Measurements from ENCODE around the gene HS6ST3.

Gene HS6ST3

DNA sequence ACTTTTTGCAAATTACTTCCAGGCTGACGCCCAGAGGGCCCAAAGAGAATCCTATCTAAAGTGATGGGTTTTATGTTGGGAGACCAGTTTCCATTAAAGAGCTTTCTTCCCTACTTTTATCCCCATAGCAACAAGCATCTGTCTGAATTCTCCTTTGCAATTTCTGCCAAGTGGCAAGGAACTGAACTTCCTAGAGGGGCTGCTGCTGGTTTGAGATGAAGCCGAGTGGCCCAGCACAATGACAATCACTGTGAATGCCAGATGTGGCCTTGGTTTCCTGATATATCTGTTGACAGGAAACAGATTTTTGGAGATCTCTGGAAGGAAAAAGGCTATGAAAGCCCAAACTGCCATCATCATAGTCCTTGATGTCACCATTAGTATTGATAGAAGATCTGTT, 705.8 kb downstream of the HS6ST3 start:
- DNase-seq (ENCODE audit: low read depth), result no peak
- TF ChIP-seq, protein P1, sequence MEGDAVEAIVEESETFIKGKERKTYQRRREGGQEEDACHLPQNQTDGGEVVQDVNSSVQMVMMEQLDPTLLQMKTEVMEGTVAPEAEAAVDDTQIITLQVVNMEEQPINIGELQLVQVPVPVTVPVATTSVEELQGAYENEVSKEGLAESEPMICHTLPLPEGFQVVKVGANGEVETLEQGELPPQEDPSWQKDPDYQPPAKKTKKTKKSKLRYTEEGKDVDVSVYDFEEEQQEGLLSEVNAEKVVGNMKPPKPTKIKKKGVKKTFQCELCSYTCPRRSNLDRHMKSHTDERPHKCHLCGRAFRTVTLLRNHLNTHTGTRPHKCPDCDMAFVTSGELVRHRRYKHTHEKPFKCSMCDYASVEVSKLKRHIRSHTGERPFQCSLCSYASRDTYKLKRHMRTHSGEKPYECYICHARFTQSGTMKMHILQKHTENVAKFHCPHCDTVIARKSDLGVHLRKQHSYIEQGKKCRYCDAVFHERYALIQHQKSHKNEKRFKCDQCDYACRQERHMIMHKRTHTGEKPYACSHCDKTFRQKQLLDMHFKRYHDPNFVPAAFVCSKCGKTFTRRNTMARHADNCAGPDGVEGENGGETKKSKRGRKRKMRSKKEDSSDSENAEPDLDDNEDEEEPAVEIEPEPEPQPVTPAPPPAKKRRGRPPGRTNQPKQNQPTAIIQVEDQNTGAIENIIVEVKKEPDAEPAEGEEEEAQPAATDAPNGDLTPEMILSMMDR (IDR thresholded peaks at IDR 0.05; ENCODE audit: control insufficient read depth, insufficient read depth, low read depth, low read length, missing control alignments), result no peak
- H3K4me3 ChIP-seq (ENCODE audit: control insufficient read depth, low read depth, low read length), result no peak overlapping the region

DNA sequence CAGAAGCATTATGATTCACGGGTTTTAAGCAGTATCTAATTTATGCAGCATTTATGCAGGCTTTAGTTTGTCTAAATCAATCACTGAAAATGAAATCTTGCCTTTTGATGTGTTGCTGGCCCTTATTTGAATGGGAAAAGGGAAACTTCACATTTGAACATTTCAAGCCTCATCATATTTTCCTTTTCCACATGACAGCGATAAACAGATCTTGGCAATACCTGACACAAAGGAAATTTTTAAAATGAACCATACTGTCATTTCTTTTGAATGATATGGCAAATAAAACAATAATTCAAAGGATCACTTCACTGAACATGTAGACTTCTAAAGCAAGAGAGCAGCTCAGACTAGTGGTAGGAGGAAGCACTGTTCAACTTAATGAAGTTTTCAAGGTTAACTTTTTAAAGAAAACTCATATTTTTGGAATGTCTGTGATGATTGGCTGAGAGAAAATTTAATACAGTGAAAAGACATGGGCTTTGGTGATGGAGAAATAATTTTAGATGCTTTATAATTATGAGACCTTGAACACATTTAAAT, 706.3 kb downstream of the HS6ST3 start:
- TF ChIP-seq, protein P1 (IDR thresholded peaks at IDR 0.05; ENCODE audit: control insufficient read depth, insufficient read depth, low read depth, low read length, missing control alignments), result no peak
- DNase-seq (ENCODE audit: low read depth), result no peak
- no peak overlapping the region for H3K4me3 ChIP-seq (ENCODE audit: control insufficient read depth, low read depth, low read length)

DNA sequence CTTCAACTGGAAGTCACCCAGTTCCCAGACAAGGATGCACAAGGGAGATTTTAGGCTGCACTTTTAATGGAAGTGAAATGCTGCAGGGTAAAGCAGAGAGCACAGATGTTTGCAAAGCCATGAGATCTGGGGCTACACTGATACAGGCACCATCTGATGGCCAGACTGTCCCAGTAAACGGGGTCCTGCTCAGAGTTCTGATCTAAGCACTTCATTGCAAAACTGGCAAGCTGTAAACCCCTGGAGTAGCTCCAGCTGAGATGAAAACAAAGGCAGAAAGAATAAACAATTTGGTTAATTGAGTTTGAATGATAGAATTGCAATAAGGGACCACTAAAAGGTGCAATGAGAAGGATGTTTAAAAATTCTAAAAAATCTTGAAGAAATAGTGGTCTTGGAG, 707.2 kb downstream of the HS6ST3 start:
- no peak overlapping the region for H3K4me3 ChIP-seq (ENCODE audit: control insufficient read depth, low read depth, low read length)
- DNase-seq (ENCODE audit: low read depth), result no peak
- TF ChIP-seq, protein P1 (IDR thresholded peaks at IDR 0.05; ENCODE audit: control insufficient read depth, insufficient read depth, low read depth, low read length, missing control alignments), result no peak

DNA sequence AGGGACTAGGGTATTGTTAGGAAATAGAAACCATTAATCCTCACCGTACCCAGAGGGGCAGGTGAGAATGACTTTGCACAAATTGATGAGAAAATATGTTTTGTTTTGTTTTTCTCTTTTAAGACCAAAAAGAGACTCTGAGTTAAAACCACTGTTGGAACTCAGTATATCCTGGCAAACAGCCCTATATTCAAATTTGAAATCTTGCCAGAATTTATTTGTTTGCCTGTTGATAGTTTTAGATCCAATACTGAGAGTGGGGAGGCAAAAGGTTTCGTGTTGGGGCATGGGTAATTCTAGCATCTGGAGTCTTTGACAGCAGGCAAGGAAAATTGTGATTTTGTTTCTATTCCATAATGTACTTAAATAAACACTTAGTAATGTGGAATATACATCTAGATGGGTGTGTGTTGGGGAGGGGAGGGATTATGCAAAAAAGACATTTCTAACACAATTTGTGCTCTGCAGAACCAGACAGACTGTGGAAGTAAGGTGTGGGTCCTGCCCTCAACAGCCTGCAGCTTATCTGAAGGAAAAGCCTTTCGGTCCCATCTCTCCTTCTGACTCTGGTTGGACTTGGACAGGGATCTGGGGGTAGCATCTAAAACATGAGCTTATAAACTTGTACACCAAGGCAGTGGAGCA, 713.7 kb downstream of the HS6ST3 start:
- H3K4me3 ChIP-seq (ENCODE audit: control insufficient read depth, low read depth, low read length), result no peak overlapping the region
- TF ChIP-seq, protein P1 (IDR thresholded peaks at IDR 0.05; ENCODE audit: control insufficient read depth, insufficient read depth, low read depth, low read length, missing control alignments), result no peak

DNA sequence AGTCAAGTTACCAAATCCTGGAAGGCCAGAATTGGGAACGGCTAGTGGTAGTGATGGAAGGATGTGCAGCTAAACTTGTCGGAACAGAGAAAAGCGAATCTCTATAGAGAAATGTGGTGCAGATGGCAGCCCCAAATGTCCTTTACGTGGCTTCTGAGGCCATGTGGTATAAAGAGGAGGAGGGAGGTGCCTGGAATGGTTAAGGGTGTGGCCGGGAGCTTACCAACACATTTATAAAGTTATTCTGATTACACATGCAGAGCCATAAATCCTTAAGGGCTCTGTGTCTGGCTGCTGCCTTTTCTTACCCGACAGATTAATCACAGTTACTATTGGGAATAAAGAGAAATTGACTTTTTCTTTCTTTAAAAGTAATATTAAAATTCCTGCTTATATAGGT, 714.3 kb downstream of the HS6ST3 start:
- no peak overlapping the region for H3K4me3 ChIP-seq (ENCODE audit: control insufficient read depth, low read depth, low read length)
- TF ChIP-seq, protein P1 (IDR thresholded peaks at IDR 0.05; ENCODE audit: control insufficient read depth, insufficient read depth, low read depth, low read length, missing control alignments), result no peak
- DNase-seq (ENCODE audit: low read depth), result no peak

More for the DNA sequence above, 713.7 kb downstream of the HS6ST3 start:
- no peak for DNase-seq (ENCODE audit: low read depth)

DNA sequence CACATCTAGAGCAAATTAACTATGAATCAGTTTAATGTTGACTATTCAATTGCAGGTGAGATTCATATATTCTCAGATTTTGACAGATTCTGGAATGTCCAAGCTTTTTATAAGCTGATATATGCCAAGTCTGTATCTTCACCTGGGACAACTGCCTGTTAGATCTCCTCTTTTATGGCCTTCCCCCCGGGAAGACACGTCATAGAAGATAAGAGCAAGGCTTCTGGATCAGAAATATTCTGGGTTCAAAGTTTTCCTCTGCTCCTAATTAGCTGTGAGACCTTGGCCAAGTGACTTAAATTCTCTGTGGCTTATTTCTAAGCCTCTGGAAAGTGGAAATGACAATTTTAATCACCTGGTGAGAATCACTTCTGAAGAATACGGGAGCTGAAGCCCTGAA, 716.8 kb downstream of the HS6ST3 start:
- H3K4me3 ChIP-seq (ENCODE audit: control insufficient read depth, low read depth, low read length), result no peak overlapping the region
- TF ChIP-seq, protein P1 (IDR thresholded peaks at IDR 0.05; ENCODE audit: control insufficient read depth, insufficient read depth, low read depth, low read length, missing control alignments), result no peak
- no peak for DNase-seq (ENCODE audit: low read depth)
